HL-60 (cell line): Measurements from ENCODE around the gene GRIA1.

Source experiments
- POLR2AphosphoS5 ChIP-seq: IDR thresholded peaks from 2 replicates; pipeline ENCODE4 v1.6.1; 2012; ENCODE audit warnings: low read depth
- SPI1 ChIP-seq: IDR thresholded peaks from 2 replicates; pipeline ENCODE4 v1.6.1; 2012; ENCODE audit warnings: low read depth, mild to moderate bottlenecking, borderline replicate concordance
- TF ChIP-seq, protein P1 (sequence below): IDR thresholded peaks from one replicate; pipeline ENCODE4 v1.5.1; 2011; ENCODE audit warnings: low read length, control low read depth, inconsistent platforms; ENCODE audit not compliant: insufficient read depth
- TF ChIP-seq, protein P2 (sequence below): IDR thresholded peaks from 2 replicates; pipeline ENCODE4 v1.6.1; 2012; ENCODE audit warnings: low read depth; ENCODE audit not compliant: insufficient replicate concordance

DNA sequence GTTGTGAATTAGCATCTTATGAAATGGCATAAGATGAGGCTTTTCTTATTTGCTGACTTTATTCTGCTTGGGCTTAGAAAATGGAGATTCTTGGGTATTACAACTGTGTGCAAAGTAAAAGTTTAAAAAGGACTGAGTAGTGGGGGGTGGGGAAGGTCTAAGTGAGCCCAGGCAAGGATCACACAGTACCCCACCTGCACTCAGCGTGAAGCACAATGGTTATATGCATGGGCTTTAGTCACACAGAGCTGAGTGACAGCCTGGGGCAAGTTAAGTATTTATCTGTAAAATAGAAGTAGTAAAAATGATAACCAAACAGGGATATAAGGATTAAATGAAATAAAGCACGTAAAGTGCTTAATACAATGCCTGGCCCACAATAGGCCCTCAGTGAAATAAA lies 300.9 kb downstream of the GRIA1 start:
- TF ChIP-seq POLR2AphosphoS5 (no peak), SPI1 (no peak)
- TF ChIP-seq, protein P1, sequence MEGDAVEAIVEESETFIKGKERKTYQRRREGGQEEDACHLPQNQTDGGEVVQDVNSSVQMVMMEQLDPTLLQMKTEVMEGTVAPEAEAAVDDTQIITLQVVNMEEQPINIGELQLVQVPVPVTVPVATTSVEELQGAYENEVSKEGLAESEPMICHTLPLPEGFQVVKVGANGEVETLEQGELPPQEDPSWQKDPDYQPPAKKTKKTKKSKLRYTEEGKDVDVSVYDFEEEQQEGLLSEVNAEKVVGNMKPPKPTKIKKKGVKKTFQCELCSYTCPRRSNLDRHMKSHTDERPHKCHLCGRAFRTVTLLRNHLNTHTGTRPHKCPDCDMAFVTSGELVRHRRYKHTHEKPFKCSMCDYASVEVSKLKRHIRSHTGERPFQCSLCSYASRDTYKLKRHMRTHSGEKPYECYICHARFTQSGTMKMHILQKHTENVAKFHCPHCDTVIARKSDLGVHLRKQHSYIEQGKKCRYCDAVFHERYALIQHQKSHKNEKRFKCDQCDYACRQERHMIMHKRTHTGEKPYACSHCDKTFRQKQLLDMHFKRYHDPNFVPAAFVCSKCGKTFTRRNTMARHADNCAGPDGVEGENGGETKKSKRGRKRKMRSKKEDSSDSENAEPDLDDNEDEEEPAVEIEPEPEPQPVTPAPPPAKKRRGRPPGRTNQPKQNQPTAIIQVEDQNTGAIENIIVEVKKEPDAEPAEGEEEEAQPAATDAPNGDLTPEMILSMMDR, result no peak
- TF ChIP-seq, protein P2, sequence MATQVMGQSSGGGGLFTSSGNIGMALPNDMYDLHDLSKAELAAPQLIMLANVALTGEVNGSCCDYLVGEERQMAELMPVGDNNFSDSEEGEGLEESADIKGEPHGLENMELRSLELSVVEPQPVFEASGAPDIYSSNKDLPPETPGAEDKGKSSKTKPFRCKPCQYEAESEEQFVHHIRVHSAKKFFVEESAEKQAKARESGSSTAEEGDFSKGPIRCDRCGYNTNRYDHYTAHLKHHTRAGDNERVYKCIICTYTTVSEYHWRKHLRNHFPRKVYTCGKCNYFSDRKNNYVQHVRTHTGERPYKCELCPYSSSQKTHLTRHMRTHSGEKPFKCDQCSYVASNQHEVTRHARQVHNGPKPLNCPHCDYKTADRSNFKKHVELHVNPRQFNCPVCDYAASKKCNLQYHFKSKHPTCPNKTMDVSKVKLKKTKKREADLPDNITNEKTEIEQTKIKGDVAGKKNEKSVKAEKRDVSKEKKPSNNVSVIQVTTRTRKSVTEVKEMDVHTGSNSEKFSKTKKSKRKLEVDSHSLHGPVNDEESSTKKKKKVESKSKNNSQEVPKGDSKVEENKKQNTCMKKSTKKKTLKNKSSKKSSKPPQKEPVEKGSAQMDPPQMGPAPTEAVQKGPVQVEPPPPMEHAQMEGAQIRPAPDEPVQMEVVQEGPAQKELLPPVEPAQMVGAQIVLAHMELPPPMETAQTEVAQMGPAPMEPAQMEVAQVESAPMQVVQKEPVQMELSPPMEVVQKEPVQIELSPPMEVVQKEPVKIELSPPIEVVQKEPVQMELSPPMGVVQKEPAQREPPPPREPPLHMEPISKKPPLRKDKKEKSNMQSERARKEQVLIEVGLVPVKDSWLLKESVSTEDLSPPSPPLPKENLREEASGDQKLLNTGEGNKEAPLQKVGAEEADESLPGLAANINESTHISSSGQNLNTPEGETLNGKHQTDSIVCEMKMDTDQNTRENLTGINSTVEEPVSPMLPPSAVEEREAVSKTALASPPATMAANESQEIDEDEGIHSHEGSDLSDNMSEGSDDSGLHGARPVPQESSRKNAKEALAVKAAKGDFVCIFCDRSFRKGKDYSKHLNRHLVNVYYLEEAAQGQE, result no peak
